ENCODE results near the gene ITLN1.
"Not testable (repeated sequence)": the region's sequence is repeated elsewhere in the genome, so short reads cannot be mapped to it uniquely, and the experiment has no call there.

The ITLN1 gene

GRCh38 chr1:160885042-160885441 lies at the start of gene ITLN1:
Gene ITLN1 (minus strand): TSS chr1:160885180. CDS start chr1:160884877, 303 bp downstream.
- Histone ChIP-seq H3K9ac (no peak within 1 kb of the TSS), H3K4me3 (no peak within 1 kb of the TSS), H3K9me3 (no peaks in the 10 kb centered on the region), H3K27ac (no peak within 1 kb of the TSS), H3K36me3 (no peaks in the 10 kb centered on the region), H3K4me2 (no peak within 1 kb of the TSS), H3K4me1 (no peaks in the 10 kb centered on the region), H4K20me1 (no peaks in the 10 kb centered on the region), H3K27me3 (no peaks in the 10 kb centered on the region)
- no peak for TF ChIP-seq Cebpa-rat (IDR thresholded peaks at IDR 0.05)

- H3K27me3 ChIP-seq, H4K20me1 ChIP-seq, H3K36me3 ChIP-seq, H3K4me2 ChIP-seq, H3K9ac ChIP-seq, H3K4me3 ChIP-seq, H3K27ac ChIP-seq, H3K4me1 ChIP-seq: not testable (repeated sequence)
- peaks cover 41% of the 10 kb centered on the region for H3K9me3 ChIP-seq
Observed at GRCh38 chr1:160933305-160933704, 48.3 kb upstream of the ITLN1 start.

DNA sequence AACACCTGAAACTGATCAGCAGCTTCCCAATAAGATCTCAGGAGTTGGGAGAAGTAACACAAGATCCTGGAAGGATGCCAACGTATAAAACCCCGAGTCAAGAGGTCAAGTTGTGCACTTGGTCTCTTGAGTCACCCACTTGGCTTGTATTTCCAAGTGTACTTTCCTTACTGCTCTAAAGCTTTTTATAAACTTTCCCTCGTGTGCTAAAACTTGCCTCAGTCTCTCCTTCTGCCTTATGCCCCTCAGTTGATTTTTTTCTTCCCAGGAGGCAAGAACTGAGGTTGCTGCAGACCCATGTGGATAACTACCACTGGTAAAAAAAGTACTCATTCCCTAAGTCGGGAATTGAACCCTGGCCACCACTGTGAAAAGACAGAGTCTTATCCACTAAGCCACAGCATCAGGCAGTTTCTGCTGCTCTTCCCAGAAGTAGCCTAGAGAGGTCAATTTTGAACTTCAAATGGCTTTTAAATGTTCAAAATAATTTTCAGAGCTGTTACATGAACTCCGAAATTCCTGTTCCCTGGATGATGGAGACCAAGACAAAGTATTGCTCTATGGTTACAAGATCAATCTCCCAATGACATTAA lies 40.8 kb upstream of the ITLN1 start:
- Histone ChIP-seq H3K4me3 (no peak overlapping the region), H3K9ac (no peak overlapping the region), H3K4me1 (no peaks in the 10 kb centered on the region), H3K36me3 (no peaks in the 10 kb centered on the region), H4K20me1 (no peaks in the 10 kb centered on the region), H3K27me3 (no peaks in the 10 kb centered on the region), H3K4me2 (no peak overlapping the region), H3K27ac (no peak overlapping the region), H3K9me3 (peaks cover 73% of the 10 kb centered on the region)
- no peak for TF ChIP-seq Cebpa-rat (IDR thresholded peaks at IDR 0.05)

DNA sequence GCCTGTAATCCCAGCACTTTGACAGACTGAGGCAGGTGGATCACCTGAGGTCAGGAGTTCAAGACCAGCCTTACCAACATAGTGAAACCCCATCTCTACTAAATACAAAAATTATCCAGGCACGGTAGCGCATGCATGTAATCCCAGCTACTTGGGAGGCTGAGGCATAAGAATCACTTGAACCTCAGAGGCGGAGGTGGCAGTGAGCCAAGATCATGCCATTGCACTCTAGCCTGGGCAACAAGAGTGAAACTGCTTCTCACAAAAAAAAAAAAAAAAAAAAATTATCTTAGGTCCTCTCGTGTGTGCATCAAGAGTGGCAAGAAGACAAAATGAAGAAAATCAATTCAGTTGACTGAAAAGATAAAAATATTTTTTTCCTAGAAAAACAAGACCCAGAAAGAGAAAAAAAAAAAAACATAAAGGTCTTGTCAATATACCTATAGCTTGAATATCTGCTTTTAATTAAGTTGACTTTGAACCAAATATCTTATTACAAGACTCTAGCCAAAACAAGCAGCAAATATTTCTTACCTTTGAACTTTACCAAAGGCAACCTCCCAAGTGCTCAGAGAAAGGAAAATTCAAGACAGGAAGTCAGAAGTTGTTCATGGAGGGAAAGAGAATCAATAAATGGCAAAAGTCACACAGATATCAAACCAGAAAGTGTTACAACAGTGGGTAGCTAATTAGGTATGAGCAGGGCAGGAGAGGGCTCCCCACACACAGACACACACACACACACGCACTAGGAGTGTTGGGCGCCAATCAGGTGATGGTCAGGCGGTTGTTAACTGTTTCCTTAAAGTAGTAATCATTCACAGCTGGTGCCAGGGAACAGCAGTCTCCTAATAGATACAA lies 40.0 kb upstream of the ITLN1 start:
- no peak overlapping the region for H3K4me2 ChIP-seq
- no peaks in the 10 kb centered on the region for H3K36me3 ChIP-seq
- H3K4me1 ChIP-seq, result no peaks in the 10 kb centered on the region
- no peaks in the 10 kb centered on the region for H3K27me3 ChIP-seq
- no peak overlapping the region for H3K9ac ChIP-seq
- TF ChIP-seq Cebpa-rat (IDR thresholded peaks at IDR 0.05), result no peak
- H3K4me3 ChIP-seq, result no peak overlapping the region
- no peak overlapping the region for H3K27ac ChIP-seq
- H4K20me1 ChIP-seq, result no peaks in the 10 kb centered on the region
- H3K9me3 ChIP-seq, result peaks cover 80% of the 10 kb centered on the region

DNA sequence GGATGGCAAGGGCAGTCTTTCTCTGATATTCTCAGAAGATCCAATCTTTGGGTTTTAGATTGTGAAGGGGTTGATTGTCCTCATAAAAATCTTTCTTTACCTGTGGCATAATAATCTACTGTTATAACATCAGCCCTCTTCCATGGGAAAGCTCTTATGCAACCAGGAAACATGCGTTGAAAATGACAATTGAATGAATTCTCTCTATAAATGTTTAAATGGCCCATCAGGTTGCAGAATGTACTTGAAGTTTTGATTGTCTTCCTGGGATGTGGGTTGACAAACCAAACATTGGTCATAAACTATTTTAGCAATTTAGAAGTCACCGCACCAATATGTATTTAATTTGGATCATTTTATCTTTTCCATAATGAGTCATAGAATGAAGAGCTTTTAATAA lies 31.7 kb upstream of the ITLN1 start:
- H3K27me3 ChIP-seq, result no peaks in the 10 kb centered on the region
- no peaks in the 10 kb centered on the region for H3K36me3 ChIP-seq
- no peak for TF ChIP-seq Cebpa-rat (IDR thresholded peaks at IDR 0.05)
- peaks cover 16% of the 10 kb centered on the region for H3K9me3 ChIP-seq
- no peak overlapping the region for H3K27ac ChIP-seq
- H4K20me1 ChIP-seq, result no peaks in the 10 kb centered on the region
- no peaks in the 10 kb centered on the region for H3K4me1 ChIP-seq
- no peak overlapping the region for H3K4me2 ChIP-seq
- no peak overlapping the region for H3K9ac ChIP-seq
- H3K4me3 ChIP-seq, result no peak overlapping the region

DNA sequence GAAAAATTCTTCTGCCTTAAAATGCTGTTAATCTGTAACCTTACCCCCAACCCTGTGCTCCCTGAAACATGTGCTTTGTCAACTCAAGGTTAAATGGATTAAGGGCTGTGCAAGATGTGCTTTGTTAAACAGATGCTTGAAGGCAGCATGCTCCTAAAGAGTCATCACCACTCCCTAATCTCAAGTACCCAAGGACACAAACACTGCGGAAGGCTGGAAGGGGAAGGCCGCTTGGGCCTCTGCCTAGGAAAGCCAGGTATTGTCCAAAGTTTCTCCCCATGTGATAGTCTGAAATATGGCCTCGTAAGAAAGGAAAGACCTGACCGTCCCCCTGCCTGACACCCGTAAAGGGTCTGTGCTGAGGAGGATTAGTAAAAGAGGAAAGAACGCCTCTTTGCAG lies 28.2 kb upstream of the ITLN1 start:
- not testable (repeated sequence) for H3K4me1 ChIP-seq, H3K36me3 ChIP-seq

DNA sequence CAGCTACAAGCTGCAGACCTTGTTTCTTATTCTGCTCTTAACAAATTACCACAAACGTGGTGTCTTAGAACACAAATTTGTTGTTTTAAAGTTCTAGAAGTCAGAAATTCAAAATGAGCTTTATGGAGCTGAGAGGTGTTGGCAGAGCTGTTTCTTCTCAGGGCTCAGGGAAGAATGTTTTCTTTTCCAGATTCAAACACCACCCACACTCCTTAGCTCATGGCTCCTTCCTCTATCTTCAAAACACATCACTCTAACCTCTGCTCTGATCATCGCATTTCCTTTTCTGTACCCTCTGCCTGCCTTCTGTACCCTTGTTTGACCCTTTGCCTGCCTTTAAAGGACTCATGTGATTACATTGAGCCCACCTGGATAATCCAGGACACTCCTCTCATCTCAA lies 26.9 kb upstream of the ITLN1 start:
- Histone ChIP-seq H3K9me3 (peaks cover 12% of the 10 kb centered on the region), H3K4me2 (no peak overlapping the region), H3K4me3 (no peak overlapping the region), H3K36me3 (no peaks in the 10 kb centered on the region), H3K27ac (no peak overlapping the region), H3K4me1 (0 out of 2 replicates have a peak, but pooled peaks cover 7% of the 10 kb centered on the region), H4K20me1 (no peaks in the 10 kb centered on the region), H3K9ac (no peak overlapping the region), H3K27me3 (no peaks in the 10 kb centered on the region)
- TF ChIP-seq Cebpa-rat (IDR thresholded peaks at IDR 0.05), result no peak

More for the DNA sequence above, 28.2 kb upstream of the ITLN1 start:
- not testable (repeated sequence) for H3K9ac ChIP-seq, H3K27ac ChIP-seq, H4K20me1 ChIP-seq, H3K27me3 ChIP-seq, H3K4me2 ChIP-seq, H3K4me3 ChIP-seq
- H3K9me3 ChIP-seq, result peaks cover 12% of the 10 kb centered on the region

DNA sequence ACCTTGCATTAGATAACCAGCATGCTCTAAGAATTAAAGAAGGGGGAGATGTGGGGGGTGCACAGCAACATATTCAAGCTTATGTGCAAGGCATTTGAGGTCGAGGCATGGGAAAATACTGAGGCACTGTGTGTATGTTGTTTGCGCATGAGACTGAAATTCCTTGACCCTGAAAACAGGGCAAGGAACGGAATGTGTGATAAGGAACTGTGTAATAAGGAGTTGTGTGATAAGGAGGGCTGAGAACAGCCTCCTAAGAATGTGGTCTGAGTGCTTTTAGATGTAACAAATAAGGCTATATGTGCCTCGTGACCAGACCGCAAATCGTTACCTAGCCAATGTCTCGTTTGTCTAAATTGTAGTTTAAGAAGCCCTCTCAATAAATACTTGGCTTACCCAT lies 26.5 kb upstream of the ITLN1 start:
- no peak overlapping the region for H3K9ac ChIP-seq
- H3K9me3 ChIP-seq, result peaks cover 12% of the 10 kb centered on the region
- H3K4me2 ChIP-seq, result no peak overlapping the region
- H3K4me3 ChIP-seq, result no peak overlapping the region
- H3K27me3 ChIP-seq, result no peaks in the 10 kb centered on the region
- no peak for TF ChIP-seq Cebpa-rat (IDR thresholded peaks at IDR 0.05)
- no peaks in the 10 kb centered on the region for H3K36me3 ChIP-seq
- H3K4me1 ChIP-seq, result 0 out of 2 replicates have a peak, but pooled peaks cover 7% of the 10 kb centered on the region
- H4K20me1 ChIP-seq, result no peaks in the 10 kb centered on the region
- no peak overlapping the region for H3K27ac ChIP-seq

DNA sequence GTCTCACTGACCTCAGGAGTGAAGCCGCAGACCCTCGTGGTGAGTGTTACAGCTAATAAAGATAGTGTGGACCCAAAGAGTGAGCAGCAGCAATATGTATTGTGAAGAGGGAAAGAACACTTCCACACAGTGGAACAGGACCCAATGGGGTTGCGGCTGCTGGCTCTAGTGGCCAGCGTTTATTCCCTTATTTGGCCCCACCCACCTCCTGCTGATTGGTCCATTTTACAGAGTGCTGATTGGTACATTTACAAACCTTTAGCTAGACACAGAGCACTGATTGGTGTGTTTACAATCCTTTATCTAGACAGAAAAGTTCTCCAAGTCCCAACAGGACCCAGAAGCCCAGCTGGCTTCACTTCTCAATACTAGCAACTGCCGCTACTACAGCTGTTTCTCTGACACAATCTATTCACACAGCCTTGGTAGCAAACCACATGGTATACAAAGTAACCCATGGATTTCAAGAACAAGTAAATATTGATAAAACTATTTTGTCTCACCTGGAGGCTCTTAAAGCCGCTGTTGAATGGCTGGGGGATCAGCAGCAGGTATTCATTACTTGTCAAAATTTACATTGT lies 25.3 kb upstream of the ITLN1 start:
- Histone ChIP-seq H3K27ac (no peak overlapping the region), H3K4me1 (0 out of 2 replicates have a peak, but pooled peaks cover 7% of the 10 kb centered on the region), H3K4me3 (no peak overlapping the region), H3K9me3 (peaks cover 12% of the 10 kb centered on the region), H3K4me2 (peak overlapping the region; percentile 31), H3K9ac (no peak overlapping the region), H3K27me3 (no peaks in the 10 kb centered on the region), H3K36me3 (no peaks in the 10 kb centered on the region), H4K20me1 (no peaks in the 10 kb centered on the region)
- no peak for TF ChIP-seq Cebpa-rat (IDR thresholded peaks at IDR 0.05)

DNA sequence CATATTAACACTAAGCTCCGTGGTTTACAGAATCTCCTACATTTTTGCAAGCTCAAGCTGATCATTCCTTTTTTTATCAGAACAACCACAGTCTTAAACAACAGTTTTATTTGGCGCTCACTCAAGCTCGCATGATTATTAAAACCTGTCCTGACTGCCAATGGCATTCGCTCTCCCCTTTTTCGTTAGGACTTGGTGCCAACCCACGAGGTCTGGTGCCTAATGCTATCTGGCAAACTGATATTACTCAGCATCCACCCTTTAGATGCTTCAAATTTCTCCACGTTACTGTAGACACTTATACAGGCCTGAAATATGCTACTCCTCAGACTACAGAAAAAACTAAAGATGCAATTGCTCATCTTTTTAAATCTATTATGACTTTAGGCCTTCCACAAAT lies 23.0 kb upstream of the ITLN1 start:
- H3K36me3 ChIP-seq, result no peaks in the 10 kb centered on the region
- H3K4me2 ChIP-seq, result no peak overlapping the region
- H3K9me3 ChIP-seq, result peaks cover 12% of the 10 kb centered on the region
- H3K27ac ChIP-seq, result no peak overlapping the region
- no peak for TF ChIP-seq Cebpa-rat (IDR thresholded peaks at IDR 0.05)
- no peaks in the 10 kb centered on the region for H4K20me1 ChIP-seq
- H3K4me3 ChIP-seq, result no peak overlapping the region
- no peaks in the 10 kb centered on the region for H3K27me3 ChIP-seq
- 0 out of 2 replicates have a peak, but pooled peaks cover 7% of the 10 kb centered on the region for H3K4me1 ChIP-seq
- H3K9ac ChIP-seq, result no peak overlapping the region
